ENCODE results near the gene MSANTD3. TPM values are rescaled to one million over a fixed set of nuclear protein-coding genes. Genes with fewer than 3 reads are reported as not detected.

Gene MSANTD3
- total RNA-seq, 1 experiment from 2014 or later, result 25.9 TPM

GRCh38 chr9:100428871-100429654, 2.1 kb downstream of the MSANTD3 start:
- ChIA-PET CTCF (no interaction called here), POLR2A (no interaction called here)
- Histone ChIP-seq H3K4me1 (peaks cover 20% of the 10 kb centered on the region), H3K36me3 (ENCODE audit: control insufficient read depth, insufficient read depth, low read length) (no peaks in the 10 kb centered on the region), H3K9me3 (no peaks in the 10 kb centered on the region), H3K4me3 (ENCODE audit: low read depth, low read length) (no peak overlapping the region), H3K27me3 (replicated peaks; ENCODE audit: control insufficient read depth, insufficient read depth, low read length) (no peaks in the 10 kb centered on the region)
- no peaks in the 10 kb centered on the region for H3K27me3 Mint-ChIP-seq (ENCODE audit: insufficient read depth, unreplicated experiment)
- TF ChIP-seq CTCF (IDR thresholded peaks at IDR 0.05; ENCODE audit: insufficient read depth in 1 of 2, low read depth in 1 of 2, low read length in 1 of 2, severe bottlenecking in 1 of 2, unreplicated experiment in 1 of 2), result no peak
- H3K4me1 Mint-ChIP-seq (ENCODE audit: low read depth, unreplicated experiment), result peaks cover 37% of the 10 kb centered on the region
- intact Hi-C loops (cut with micrococcal nuclease; ENCODE audit: unreplicated experiment), result loop anchor here (5.0 kb wide), 1 partner anchor 77 kb away; the partner anchor contains the start of gene TEX10
- no peaks in the 10 kb centered on the region for H3K9me3 Mint-ChIP-seq (ENCODE audit: unreplicated experiment)
- H3K4me3 Mint-ChIP-seq (ENCODE audit: unreplicated experiment), result peak overlapping the region; percentile 32
- H3K27ac Mint-ChIP-seq (ENCODE audit: unreplicated experiment), result peak overlapping the region; percentile 40
- peaks cover 25% of the 10 kb centered on the region for H3K36me3 Mint-ChIP-seq (ENCODE audit: insufficient read depth, unreplicated experiment)
- DNase-seq, result peak in 1 of 2 experiments; percentile 45
- BruUV-seq (replicated peaks), result no TSS peak

- BruUV-seq (replicated peaks), result no TSS peak
Measured at GRCh38 chr9:100430286-100430940, 3.5 kb downstream of the MSANTD3 start.

GRCh38 chr9:100431886-100432285, 4.9 kb downstream of the MSANTD3 start:
- Mint-ChIP-seq H3K27me3 (ENCODE audit: insufficient read depth, unreplicated experiment) (no peaks in the 10 kb centered on the region), H3K9me3 (ENCODE audit: unreplicated experiment) (no peaks in the 10 kb centered on the region), H3K4me3 (ENCODE audit: unreplicated experiment) (no peak overlapping the region), H3K4me1 (ENCODE audit: low read depth, unreplicated experiment) (peaks cover 27% of the 10 kb centered on the region), H3K27ac (ENCODE audit: unreplicated experiment) (no peak overlapping the region), H3K36me3 (ENCODE audit: insufficient read depth, unreplicated experiment) (peaks cover 20% of the 10 kb centered on the region)
- intact Hi-C loops (cut with micrococcal nuclease; ENCODE audit: unreplicated experiment), result no loop called here
- Histone ChIP-seq H3K4me3 (ENCODE audit: low read depth, low read length) (no peak overlapping the region), H3K27me3 (replicated peaks; ENCODE audit: control insufficient read depth, insufficient read depth, low read length) (no peaks in the 10 kb centered on the region), H3K4me1 (peaks cover 14% of the 10 kb centered on the region), H3K9me3 (no peaks in the 10 kb centered on the region), H3K36me3 (ENCODE audit: control insufficient read depth, insufficient read depth, low read length) (no peaks in the 10 kb centered on the region)
- ChIA-PET CTCF (no interaction called here), POLR2A (no interaction called here)
- BruUV-seq (replicated peaks), result no TSS peak
- DNase-seq, result no peak
- TF ChIP-seq CTCF (IDR thresholded peaks at IDR 0.05; ENCODE audit: insufficient read depth in 1 of 2, low read depth in 1 of 2, low read length in 1 of 2, severe bottlenecking in 1 of 2, unreplicated experiment in 1 of 2), result no peak

More at GRCh38 chr9:100430286-100430940, 3.5 kb downstream of the MSANTD3 start:
- H3K27me3 ChIP-seq (replicated peaks; ENCODE audit: control insufficient read depth, insufficient read depth, low read length), result no peaks in the 10 kb centered on the region
- intact Hi-C loops (cut with micrococcal nuclease; ENCODE audit: unreplicated experiment), result no loop called here
- Mint-ChIP-seq H3K4me3 (ENCODE audit: unreplicated experiment) (no peak overlapping the region), H3K27me3 (ENCODE audit: insufficient read depth, unreplicated experiment) (no peaks in the 10 kb centered on the region), H3K27ac (ENCODE audit: unreplicated experiment) (no peak overlapping the region), H3K9me3 (ENCODE audit: unreplicated experiment) (no peaks in the 10 kb centered on the region), H3K36me3 (ENCODE audit: insufficient read depth, unreplicated experiment) (peaks cover 25% of the 10 kb centered on the region), H3K4me1 (ENCODE audit: low read depth, unreplicated experiment) (peaks cover 35% of the 10 kb centered on the region)
- TF ChIP-seq CTCF (IDR thresholded peaks at IDR 0.05; ENCODE audit: insufficient read depth in 1 of 2, low read depth in 1 of 2, low read length in 1 of 2, severe bottlenecking in 1 of 2, unreplicated experiment in 1 of 2), result no peak
- ChIA-PET POLR2A (no interaction called here), CTCF (no interaction called here)
- H3K36me3 ChIP-seq (ENCODE audit: control insufficient read depth, insufficient read depth, low read length), result no peaks in the 10 kb centered on the region
- no peak overlapping the region for H3K4me3 ChIP-seq (ENCODE audit: low read depth, low read length)
- DNase-seq, result no peak
- no peaks in the 10 kb centered on the region for H3K9me3 ChIP-seq
- H3K4me1 ChIP-seq, result peaks cover 20% of the 10 kb centered on the region

Measured in Caco-2 (cell line).